Keratinocyte (primary cell): Measurements from ENCODE around the gene C4orf54. TPM values are rescaled to one million over a fixed set of nuclear protein-coding genes. Genes with fewer than 3 reads are reported as not detected.

Experiments used
- DNase-seq: peaks from one replicate; pipeline ENCODE4 v3.0.0-alpha.2; 2011; ENCODE audit warnings: low read depth, missing footprints, low spot score
- FAIRE-seq: peaks from 2 replicates; lab custom pipeline; 2011; peaks lifted over from hg19 to GRCh38; lab: Jason Lieb, UNC
- H2AFZ ChIP-seq: 2 replicates; pipeline ENCODE4 v1.6.0; 2012; ENCODE audit warnings: low read length, control low read depth, inconsistent platforms; ENCODE audit not compliant: control insufficient read depth
- H3K27ac ChIP-seq: 2 replicates; pipeline ENCODE4 v1.5.1; 2011; ENCODE audit warnings: low read length; ENCODE audit not compliant: control insufficient read depth, insufficient read depth
- H3K27me3 ChIP-seq: 3 replicates; pipeline ENCODE4 v1.6.0; 2011; ENCODE audit warnings: low read length; ENCODE audit not compliant: control insufficient read depth, insufficient read depth; ENCODE audit errors: extremely low read depth
- H3K36me3 ChIP-seq, 2 experiments: 2 replicates in 1 of 2; 3 replicates in 1 of 2; pipeline ENCODE4 v1.5.1; 2011; ENCODE audit warnings: low read length in 2 of 2, mild to moderate bottlenecking in 1 of 2; ENCODE audit not compliant: control insufficient read depth in 2 of 2, insufficient read depth in 2 of 2; ENCODE audit errors: extremely low read depth in 1 of 2
- H3K4me1 ChIP-seq: 3 replicates; pipeline ENCODE4 v1.5.1; 2011; ENCODE audit warnings: low read length; ENCODE audit not compliant: control insufficient read depth, insufficient read depth; ENCODE audit errors: extremely low read depth
- H3K4me2 ChIP-seq: 3 replicates; pipeline ENCODE4 v1.6.0; 2011; ENCODE audit warnings: low read depth, low read length; ENCODE audit not compliant: control insufficient read depth, insufficient read depth; ENCODE audit errors: extremely low read depth
- H3K4me3 ChIP-seq, 3 experiments: fragments of 200-600 bp in 1 of 3; sonication (generic) in 1 of 3; 2 replicates in 2 of 3; 3 replicates in 1 of 3; pipeline ENCODE4 v1.5.1; 2011 to 2016; ENCODE audit warnings: low read length in 3 of 3, mild to moderate bottlenecking in 3 of 3, control low read depth in 2 of 3, inconsistent platforms in 1 of 3, low read depth in 1 of 3, mixed read lengths in 1 of 3, mixed run types in 1 of 3, moderate library complexity in 1 of 3; ENCODE audit not compliant: control insufficient read depth in 2 of 3, insufficient read depth in 2 of 3; ENCODE audit errors: extremely low read depth in 1 of 3
- H3K79me2 ChIP-seq: 2 replicates; pipeline ENCODE4 v1.6.0; 2012; ENCODE audit warnings: low read length; ENCODE audit not compliant: control insufficient read depth, insufficient read depth
- H3K9ac ChIP-seq: 3 replicates; pipeline ENCODE4 v1.6.0; 2011; ENCODE audit warnings: low read length; ENCODE audit not compliant: control insufficient read depth, insufficient read depth; ENCODE audit errors: extremely low read depth
- H3K9me1 ChIP-seq: 3 replicates; pipeline ENCODE4 v1.6.0; 2011; ENCODE audit warnings: low read length; ENCODE audit not compliant: control insufficient read depth, insufficient read depth; ENCODE audit errors: extremely low read depth
- H3K9me3 ChIP-seq: 2 replicates; pipeline ENCODE4 v1.5.1; 2012; ENCODE audit warnings: low read depth, low read length; ENCODE audit not compliant: control insufficient read depth
- H4K20me1 ChIP-seq: 3 replicates; pipeline ENCODE4 v1.6.0; 2011; ENCODE audit warnings: low read length; ENCODE audit not compliant: control insufficient read depth, insufficient read depth; ENCODE audit errors: extremely low read depth
- EZH2 ChIP-seq: IDR thresholded peaks from one replicate; pipeline ENCODE4 v1.6.1; 2012; ENCODE audit warnings: inconsistent platforms, mild to moderate bottlenecking, low read length, moderate library complexity
- dilution Hi-C: fragments of 300-500 bp; cut with MboI; formaldehyde crosslinking; loops from one replicate; pipeline ENCODE4 v1.7.0; 2020; ENCODE audit warnings: low sequenced_read_pairs; ENCODE audit not compliant: extremely low pct_ligation_motif_present
- polyA plus RNA-seq, 5 experiments: library from polyadenylated mRNA; depleted of rRNA in 3 of 5; stranded (reverse) in 3 of 5; stranded (forward) in 1 of 5; unstranded in 1 of 5; fragments of >200 nt; gene quantifications; 1 replicate in 1 of 5; 2 replicates in 3 of 5; 3 replicates in 1 of 5; pipeline versions ENCODE4 v1.2.1 to v1.2.3, GENCODE V29; 2011 to 2012; ENCODE audit warnings: missing spikeins in 2 of 5, low read depth in 1 of 5, low replicate concordance in 1 of 5
- TF ChIP-seq, protein P1 (sequence below), 3 experiments: IDR thresholded peaks in 1 of 3; conservative IDR thresholded peaks in 1 of 3; optimal IDR thresholded peaks in 1 of 3; 2 replicates in 2 of 3; 3 replicates in 1 of 3; pipeline versions ENCODE3 to v1.5.1; 2011; ENCODE audit warnings: low read length in 3 of 3, mild to moderate bottlenecking in 3 of 3, moderate library complexity in 2 of 3, control low read depth in 1 of 3, inconsistent platforms in 1 of 3; ENCODE audit not compliant: insufficient read depth in 2 of 3; ENCODE audit errors: extremely low read depth in 1 of 3

The C4orf54 gene
- polyA plus RNA-seq, 1 donor (not counting 4 experiments of a cell fraction or from before 2014, with no cell fraction given) = 0.01 TPM

GRCh38 chr4:99679976-99680375, 22.3 kb upstream of the C4orf54 start:
- Histone ChIP-seq H3K4me1 (no peaks in the 10 kb centered on the region), H3K9me3 (no peaks in the 10 kb centered on the region), H2AFZ (no peak overlapping the region), H4K20me1 (no peaks in the 10 kb centered on the region), H3K79me2 (no peaks in the 10 kb centered on the region), H3K9me1 (no peaks in the 10 kb centered on the region), H3K4me2 (no peak overlapping the region), H3K36me3 (no peaks in the 10 kb centered on the region), H3K4me3 (no peak overlapping the region), H3K9ac (no peak overlapping the region), H3K27me3 (peaks cover 8% of the 10 kb centered on the region), H3K27ac (no peak overlapping the region)
- TF ChIP-seq EZH2 = no peak
- TF ChIP-seq, protein P1, sequence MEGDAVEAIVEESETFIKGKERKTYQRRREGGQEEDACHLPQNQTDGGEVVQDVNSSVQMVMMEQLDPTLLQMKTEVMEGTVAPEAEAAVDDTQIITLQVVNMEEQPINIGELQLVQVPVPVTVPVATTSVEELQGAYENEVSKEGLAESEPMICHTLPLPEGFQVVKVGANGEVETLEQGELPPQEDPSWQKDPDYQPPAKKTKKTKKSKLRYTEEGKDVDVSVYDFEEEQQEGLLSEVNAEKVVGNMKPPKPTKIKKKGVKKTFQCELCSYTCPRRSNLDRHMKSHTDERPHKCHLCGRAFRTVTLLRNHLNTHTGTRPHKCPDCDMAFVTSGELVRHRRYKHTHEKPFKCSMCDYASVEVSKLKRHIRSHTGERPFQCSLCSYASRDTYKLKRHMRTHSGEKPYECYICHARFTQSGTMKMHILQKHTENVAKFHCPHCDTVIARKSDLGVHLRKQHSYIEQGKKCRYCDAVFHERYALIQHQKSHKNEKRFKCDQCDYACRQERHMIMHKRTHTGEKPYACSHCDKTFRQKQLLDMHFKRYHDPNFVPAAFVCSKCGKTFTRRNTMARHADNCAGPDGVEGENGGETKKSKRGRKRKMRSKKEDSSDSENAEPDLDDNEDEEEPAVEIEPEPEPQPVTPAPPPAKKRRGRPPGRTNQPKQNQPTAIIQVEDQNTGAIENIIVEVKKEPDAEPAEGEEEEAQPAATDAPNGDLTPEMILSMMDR (optimal IDR thresholded peaks at IDR 0.05 in 1 of 3, IDR thresholded peaks at IDR 0.05 in 1 of 3, conservative IDR thresholded peaks at IDR 0.05 in 1 of 3; ENCODE audit: extremely low read depth in 1 of 3, insufficient read depth in 2 of 3, low read length in 3 of 3) = no peak
- dilution Hi-C loops = no loop called here
- FAIRE-seq = no peak
- DNase-seq = no peak

- Histone ChIP-seq H3K27ac (no peak overlapping the region), H3K36me3 (no peaks in the 10 kb centered on the region), H3K9me3 (no peaks in the 10 kb centered on the region), H3K4me2 (no peak overlapping the region), H3K9ac (no peak overlapping the region), H2AFZ (no peak overlapping the region), H3K4me1 (no peaks in the 10 kb centered on the region), H3K79me2 (no peaks in the 10 kb centered on the region), H3K27me3 (peaks cover 8% of the 10 kb centered on the region), H3K4me3 (no peak overlapping the region), H4K20me1 (no peaks in the 10 kb centered on the region), H3K9me1 (no peaks in the 10 kb centered on the region)
- TF ChIP-seq EZH2 = no peak
- TF ChIP-seq, protein P1 (optimal IDR thresholded peaks at IDR 0.05 in 1 of 3, IDR thresholded peaks at IDR 0.05 in 1 of 3, conservative IDR thresholded peaks at IDR 0.05 in 1 of 3; ENCODE audit: extremely low read depth in 1 of 3, insufficient read depth in 2 of 3, low read length in 3 of 3) = no peak
- FAIRE-seq (no peak), DNase-seq (no peak)
- dilution Hi-C loops = no loop called here
Measured at GRCh38 chr4:99679204-99679603, 21.6 kb upstream of the C4orf54 start.
